AG04450 (cell line): ENCODE data around the gene MAP4K5. TPM values are rescaled to one million over a fixed set of nuclear protein-coding genes. Genes with fewer than 3 reads are reported as not detected.

ENCODE experiments used
- CTCF ChIA-PET: fragments of 300-600, 350-600 bp; formaldehyde crosslinking; extraction: SDS; loops from one replicate; lab custom pipeline; 2022; ENCODE audit warnings: antibody characterized with exemption, inconsistent platforms; lab: Charles Lee
- POLR2A ChIA-PET: fragments of 350-600 bp; formaldehyde crosslinking; extraction: SDS; loops from one replicate; lab custom pipeline; 2021; ENCODE audit warnings: antibody characterized with exemption, inconsistent platforms; lab: Yijun Ruan, JAX
- DNase-seq: peaks from one replicate; pipeline ENCODE4 v3.0.0-alpha.2; 2011; ENCODE audit warnings: low read depth, low spot score
- H3K27ac ChIP-seq: one replicate; pipeline ENCODE4 v1.5.1; 2012; ENCODE audit warnings: low read depth, low read length, control low read depth
- H3K27me3 ChIP-seq: one replicate; pipeline ENCODE4 v1.6.0; 2012; ENCODE audit warnings: low read length; ENCODE audit not compliant: control insufficient read depth, insufficient read depth
- H3K4me3 ChIP-seq: 2 replicates; pipeline ENCODE4 v1.5.1; 2011; ENCODE audit warnings: mild to moderate bottlenecking, low read depth, low read length, control low read depth
- H3K9me3 ChIP-seq: 2 replicates; pipeline ENCODE4 v1.5.1; 2012; ENCODE audit warnings: low read length; ENCODE audit not compliant: control insufficient read depth, insufficient read depth
- polyA plus RNA-seq: library from polyadenylated mRNA; depleted of rRNA; stranded (reverse); fragments of >200 nt; gene quantifications from 2 replicates; pipeline ENCODE4 v1.2.3, GENCODE V29; 2011
- TF ChIP-seq, protein P1 (sequence below): IDR thresholded peaks from 2 replicates; pipeline ENCODE4 v1.5.1; 2011; ENCODE audit warnings: low read depth, low read length, control low read depth, inconsistent platforms

The MAP4K5 gene
- polyA plus RNA-seq, 1 experiment = 35.4 TPM

DNA sequence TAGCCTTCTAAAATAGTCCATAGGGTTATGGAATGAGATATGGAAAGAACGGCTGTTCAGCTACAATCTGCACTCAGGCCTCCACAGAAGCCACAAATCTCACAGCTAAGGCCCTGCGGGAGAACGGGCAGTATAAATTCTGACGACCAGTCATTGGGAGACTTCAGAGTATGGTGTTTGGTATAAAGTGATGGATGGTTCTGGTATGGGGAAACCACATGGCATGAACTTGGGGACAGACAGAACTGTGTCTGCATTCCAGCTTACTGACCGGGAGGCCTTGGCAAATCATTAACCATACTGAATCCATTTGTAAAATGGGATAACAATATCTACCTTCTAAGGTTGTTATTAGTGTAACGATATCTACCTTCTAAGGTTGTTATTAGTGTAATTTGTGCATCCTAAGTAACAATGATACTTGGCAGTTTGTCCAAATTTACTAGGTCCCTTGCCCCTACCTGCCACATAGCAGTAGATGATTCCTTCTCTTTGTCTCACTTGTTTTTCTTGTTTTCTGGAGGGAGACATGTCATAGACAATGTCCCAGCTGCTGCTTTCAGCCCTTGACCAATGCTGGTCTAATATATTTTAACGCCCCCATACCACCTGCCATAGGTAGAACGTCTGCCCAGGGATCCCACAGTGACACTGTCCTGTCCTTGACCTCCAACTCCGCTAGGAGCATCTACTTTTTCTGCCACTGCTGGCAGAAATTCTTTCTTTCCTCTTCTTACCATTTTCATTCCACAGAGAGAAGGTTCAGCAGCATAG lies 142.5 kb downstream of the MAP4K5 start:
- Histone ChIP-seq H3K27me3 (no peaks in the 10 kb centered on the region), H3K27ac (no peak overlapping the region), H3K9me3 (no peaks in the 10 kb centered on the region), H3K4me3 (no peak overlapping the region)
- DNase-seq = no peak
- TF ChIP-seq, protein P1, sequence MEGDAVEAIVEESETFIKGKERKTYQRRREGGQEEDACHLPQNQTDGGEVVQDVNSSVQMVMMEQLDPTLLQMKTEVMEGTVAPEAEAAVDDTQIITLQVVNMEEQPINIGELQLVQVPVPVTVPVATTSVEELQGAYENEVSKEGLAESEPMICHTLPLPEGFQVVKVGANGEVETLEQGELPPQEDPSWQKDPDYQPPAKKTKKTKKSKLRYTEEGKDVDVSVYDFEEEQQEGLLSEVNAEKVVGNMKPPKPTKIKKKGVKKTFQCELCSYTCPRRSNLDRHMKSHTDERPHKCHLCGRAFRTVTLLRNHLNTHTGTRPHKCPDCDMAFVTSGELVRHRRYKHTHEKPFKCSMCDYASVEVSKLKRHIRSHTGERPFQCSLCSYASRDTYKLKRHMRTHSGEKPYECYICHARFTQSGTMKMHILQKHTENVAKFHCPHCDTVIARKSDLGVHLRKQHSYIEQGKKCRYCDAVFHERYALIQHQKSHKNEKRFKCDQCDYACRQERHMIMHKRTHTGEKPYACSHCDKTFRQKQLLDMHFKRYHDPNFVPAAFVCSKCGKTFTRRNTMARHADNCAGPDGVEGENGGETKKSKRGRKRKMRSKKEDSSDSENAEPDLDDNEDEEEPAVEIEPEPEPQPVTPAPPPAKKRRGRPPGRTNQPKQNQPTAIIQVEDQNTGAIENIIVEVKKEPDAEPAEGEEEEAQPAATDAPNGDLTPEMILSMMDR = no peak
- CTCF ChIA-PET = no interaction called here
- POLR2A ChIA-PET = no interaction called here

DNA sequence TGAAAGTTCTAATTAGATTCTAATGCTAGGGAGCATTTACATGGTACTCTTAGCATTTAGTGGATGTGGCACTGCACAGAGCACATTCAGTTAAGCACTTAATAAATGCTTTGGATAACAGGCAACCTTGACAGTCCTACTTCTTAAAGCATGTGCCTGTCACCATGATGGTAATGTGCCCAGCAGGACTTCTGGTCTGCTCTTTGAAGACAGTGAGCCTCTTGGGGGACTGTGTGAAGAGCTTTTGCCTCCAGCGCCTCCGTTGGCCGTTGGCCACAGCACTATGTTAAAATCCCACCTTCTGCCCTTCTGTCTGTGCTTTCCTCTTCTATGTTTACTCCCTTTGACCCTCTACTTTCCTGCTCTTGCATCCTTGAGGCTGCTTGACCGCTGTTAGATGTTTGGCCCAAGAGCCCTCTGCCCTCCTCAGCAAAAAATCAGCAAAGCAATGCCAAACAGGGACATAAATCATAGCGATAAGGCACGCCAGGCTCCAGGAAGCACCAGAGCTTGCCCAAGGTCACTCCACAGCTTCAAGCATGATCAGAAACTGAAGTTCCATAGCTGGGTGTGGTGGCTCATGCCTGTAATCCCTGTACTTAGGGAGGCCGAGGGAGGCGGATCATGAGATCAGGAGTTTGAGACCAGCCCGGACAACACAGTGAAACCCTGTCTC lies 144.0 kb downstream of the MAP4K5 start:
- Histone ChIP-seq H3K4me3 (no peak overlapping the region), H3K9me3 (no peaks in the 10 kb centered on the region), H3K27ac (no peak overlapping the region), H3K27me3 (no peaks in the 10 kb centered on the region)
- ChIA-PET CTCF (no interaction called here), POLR2A (no interaction called here)
- TF ChIP-seq, protein P1 = no peak
- no peak for DNase-seq

DNA sequence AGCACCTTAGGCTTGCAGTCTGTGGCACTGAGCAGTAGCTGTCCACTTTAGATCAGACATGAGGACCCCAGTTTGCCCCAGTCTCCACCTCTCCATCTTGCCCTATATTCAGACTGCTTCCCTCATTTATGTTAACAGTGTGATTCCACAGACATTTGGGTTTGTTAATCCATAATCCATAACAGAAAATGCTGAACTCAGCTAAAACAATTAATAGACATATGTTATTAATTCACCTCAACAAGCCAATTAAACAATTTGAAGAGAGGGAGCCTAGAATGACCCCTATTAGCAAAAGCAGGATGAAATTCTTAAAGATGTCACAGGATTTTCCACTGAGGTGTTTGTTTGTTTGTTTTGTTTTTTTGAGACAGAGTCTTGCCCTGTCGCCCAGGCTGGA lies 144.8 kb downstream of the MAP4K5 start:
- ChIA-PET CTCF (no interaction called here), POLR2A (no interaction called here)
- H3K27me3 ChIP-seq = no peaks in the 10 kb centered on the region
- no peak overlapping the region for H3K4me3 ChIP-seq
- H3K27ac ChIP-seq = no peak overlapping the region
- no peaks in the 10 kb centered on the region for H3K9me3 ChIP-seq
- DNase-seq = no peak
- TF ChIP-seq, protein P1 = no peak

DNA sequence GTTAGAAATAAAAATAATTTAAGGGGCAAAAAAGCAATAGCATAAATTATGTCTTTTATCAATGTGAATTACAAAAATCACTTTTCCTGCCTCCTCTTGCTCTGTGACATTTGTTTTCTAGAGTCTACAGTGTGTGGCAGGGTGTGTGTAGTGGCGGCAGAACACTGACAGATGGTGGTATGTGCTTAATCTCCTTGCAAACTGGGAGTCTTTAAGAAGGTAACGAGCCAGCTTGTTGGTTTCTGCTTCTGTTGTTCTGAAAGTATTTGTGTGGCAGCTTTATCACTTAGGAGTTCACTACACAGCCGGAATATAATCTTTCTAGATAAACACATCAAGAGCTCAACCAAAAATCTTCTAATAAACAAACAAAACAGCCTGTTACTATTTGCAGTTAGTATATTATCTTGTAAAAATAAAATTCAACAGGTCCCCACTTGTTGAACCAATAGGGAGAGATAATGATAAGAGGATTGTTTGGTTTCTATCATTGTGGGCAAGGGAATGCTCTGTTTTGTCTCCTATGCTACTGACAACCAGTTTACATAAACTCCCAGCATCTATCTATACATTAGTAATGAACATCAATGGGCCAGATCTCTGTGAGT lies 148.6 kb downstream of the MAP4K5 start:
- H3K27ac ChIP-seq = no peak overlapping the region
- ChIA-PET POLR2A (interaction anchor here (0.6 kb wide), 1 partner anchor 285 kb away, joined by 3 read pairs; no protein-coding TSS in a partner anchor), CTCF (interaction anchor here (1.1 kb wide), 1 partner anchor 65 kb away, joined by 7 read pairs; no protein-coding TSS in a partner anchor)
- H3K4me3 ChIP-seq = no peak overlapping the region
- H3K9me3 ChIP-seq = no peaks in the 10 kb centered on the region
- no peaks in the 10 kb centered on the region for H3K27me3 ChIP-seq
- TF ChIP-seq, protein P1 = no peak
- no peak for DNase-seq
